ENCODE measurements around the gene NT5DC2. TPM values are rescaled to one million over a fixed set of nuclear protein-coding genes. Genes with fewer than 3 reads are reported as not detected.

The NT5DC2 gene
- total and polyA plus RNA-seq, 2 of the 8 experiments (the other 6 are each of a cell fraction or from before 2014, with no cell fraction given), result 331 to 477 TPM

DNA sequence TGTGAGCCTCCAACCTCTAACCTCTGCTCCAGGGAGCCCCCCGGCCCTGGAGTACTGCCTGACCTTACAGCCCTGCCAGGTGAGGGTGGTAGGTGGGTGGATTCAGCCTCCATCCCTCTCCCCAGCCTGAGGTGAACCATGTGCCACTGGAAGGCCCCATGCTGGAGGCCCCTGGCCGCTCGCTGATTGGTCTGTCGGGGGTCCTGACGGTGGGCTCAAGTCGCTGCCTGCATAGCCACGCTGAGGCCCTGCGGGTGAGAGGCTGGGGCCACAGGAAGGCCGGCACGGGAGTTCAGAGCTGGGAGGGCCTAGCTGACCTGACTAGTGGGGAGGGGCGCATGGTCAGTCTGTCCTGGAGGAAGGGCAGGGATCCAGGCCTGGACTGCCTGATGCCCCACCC is 19.1 kb downstream of the NT5DC2 start (continued):
- TF ChIP-seq RAD21 (IDR thresholded peaks at IDR 0.05 in 1 of 2, conservative IDR thresholded peaks at IDR 0.05 in 1 of 2; ENCODE audit: low read depth in 2 of 2, low read length in 2 of 2) (no peak), JUN (IDR thresholded peaks at IDR 0.05; ENCODE audit: low read depth, low read length) (no peak), CTBP2 (IDR thresholded peaks at IDR 0.05; ENCODE audit: borderline replicate concordance, insufficient read depth, insufficient read length, low read length) (no peak), BRCA1 (IDR thresholded peaks at IDR 0.05; ENCODE audit: low read depth, low read length) (no peak), POLR2A (IDR thresholded peaks at IDR 0.05; ENCODE audit: control extremely low read depth in 1 of 2, low read depth in 2 of 2, low read length in 2 of 2) (no peak), CBX8 (IDR thresholded peaks at IDR 0.05; ENCODE audit: borderline replicate concordance, low read depth, low read length) (no peak)
- TF ChIP-seq, protein P1, sequence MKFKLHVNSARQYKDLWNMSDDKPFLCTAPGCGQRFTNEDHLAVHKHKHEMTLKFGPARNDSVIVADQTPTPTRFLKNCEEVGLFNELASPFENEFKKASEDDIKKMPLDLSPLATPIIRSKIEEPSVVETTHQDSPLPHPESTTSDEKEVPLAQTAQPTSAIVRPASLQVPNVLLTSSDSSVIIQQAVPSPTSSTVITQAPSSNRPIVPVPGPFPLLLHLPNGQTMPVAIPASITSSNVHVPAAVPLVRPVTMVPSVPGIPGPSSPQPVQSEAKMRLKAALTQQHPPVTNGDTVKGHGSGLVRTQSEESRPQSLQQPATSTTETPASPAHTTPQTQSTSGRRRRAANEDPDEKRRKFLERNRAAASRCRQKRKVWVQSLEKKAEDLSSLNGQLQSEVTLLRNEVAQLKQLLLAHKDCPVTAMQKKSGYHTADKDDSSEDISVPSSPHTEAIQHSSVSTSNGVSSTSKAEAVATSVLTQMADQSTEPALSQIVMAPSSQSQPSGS (IDR thresholded peaks at IDR 0.05; ENCODE audit: low read length), result no peak
